ENCODE results near the gene E2F3.

E2F3 gene

DNA sequence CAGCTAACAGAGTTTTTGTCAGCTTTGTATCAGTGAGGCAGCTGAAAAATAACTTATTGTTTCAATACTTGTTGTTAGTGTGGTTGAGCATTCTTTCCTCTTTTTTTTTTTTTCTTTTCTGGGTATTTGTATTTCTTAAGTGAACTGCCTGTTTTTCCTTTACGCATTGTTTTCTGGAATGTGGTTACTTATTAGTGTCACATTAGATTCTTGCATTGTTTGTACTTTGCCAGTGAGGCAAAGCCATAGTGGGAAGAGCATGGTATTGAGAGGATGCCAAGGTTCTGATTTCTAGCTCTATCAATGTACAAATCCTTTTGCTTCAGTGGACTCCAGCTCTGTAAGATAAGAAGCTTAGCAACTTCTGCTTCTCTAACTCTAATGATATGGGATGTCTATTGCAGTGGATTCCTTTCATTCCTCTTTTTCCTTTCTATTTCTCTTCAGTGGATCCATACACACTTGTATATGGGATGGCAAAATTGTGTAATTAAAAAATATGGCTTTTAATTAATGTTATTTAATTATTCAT lies 136.5 kb downstream of the E2F3 start:
- no peak for DNase-seq

DNA sequence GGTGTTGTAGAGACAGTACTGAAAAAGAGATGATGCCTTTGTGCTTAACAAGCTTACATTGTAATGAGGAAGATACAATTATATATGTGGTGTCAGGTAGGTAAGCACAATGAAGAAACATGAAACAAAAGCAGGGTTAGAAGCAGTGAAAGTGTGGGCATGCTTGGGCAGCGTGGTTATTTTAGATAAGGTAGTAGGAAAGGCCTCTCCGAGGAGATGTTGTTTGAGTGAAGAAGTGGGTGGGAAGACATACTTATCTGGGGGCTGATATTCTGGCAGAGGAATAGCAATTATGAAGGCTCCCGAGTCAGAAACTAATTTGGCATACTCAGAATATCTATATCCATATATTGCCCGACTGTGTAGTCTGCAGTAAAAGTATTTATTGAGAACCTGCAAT lies 137.2 kb downstream of the E2F3 start:
- DNase-seq = no peak

DNA sequence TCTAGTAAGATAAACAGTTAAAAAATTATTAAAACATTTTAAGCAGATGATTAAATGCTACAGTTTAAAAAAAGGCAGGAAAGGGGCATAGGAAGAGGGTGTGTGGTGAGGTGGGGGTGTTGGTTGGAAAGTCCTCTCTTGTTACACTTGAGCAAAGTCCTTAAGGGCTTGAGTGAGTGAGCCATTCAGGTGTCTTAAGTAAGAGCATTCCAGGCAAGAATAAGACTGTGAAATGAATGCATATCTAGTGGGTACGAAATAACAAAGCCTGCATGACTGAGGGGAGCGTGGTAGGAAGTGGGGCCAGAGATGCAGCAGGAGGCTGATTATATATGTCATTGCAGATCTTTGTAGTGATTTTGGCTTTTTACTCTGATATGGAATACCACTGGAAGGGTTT lies 137.7 kb downstream of the E2F3 start:
- no peak for DNase-seq

DNA sequence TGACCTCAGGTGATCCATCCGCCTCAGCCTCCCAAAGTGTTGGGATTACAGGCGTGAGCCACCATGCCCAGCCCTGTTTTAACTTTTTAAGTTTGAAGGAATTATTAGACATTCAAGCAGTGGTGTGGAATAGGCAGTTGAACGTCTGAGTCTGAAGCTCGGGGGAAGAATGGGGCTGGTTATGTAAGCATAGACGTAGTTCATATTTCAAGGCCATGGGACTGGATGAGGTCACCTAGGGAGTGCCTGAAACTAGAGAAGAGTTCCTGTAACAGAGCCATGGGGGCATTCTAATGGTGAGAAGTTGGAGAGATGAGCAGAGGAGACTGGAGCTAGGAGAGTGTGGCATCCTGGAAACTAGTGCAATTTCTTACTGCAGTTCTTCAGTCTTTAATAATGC lies 139.0 kb downstream of the E2F3 start:
- no peak for DNase-seq

DNA sequence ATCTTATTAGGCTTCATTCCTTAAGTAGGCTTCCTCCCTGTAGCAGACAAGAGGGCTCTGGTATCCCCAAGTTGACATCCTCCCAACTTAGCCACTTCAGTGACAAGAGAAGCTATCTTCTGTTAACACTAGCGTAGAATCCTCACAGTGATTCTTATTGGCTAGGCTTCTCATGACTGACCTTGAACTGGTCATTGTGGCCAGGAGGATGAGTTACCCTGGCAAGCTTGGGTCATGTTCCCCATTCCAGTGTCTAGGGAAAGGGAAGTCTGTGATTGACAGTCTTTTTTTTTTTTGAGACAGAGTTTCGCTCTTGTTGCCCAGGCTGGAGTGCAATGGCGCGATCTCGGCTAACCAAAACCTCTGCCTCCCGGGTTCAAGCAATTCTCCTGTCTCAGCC lies 139.7 kb downstream of the E2F3 start:
- no peak for DNase-seq

DNA sequence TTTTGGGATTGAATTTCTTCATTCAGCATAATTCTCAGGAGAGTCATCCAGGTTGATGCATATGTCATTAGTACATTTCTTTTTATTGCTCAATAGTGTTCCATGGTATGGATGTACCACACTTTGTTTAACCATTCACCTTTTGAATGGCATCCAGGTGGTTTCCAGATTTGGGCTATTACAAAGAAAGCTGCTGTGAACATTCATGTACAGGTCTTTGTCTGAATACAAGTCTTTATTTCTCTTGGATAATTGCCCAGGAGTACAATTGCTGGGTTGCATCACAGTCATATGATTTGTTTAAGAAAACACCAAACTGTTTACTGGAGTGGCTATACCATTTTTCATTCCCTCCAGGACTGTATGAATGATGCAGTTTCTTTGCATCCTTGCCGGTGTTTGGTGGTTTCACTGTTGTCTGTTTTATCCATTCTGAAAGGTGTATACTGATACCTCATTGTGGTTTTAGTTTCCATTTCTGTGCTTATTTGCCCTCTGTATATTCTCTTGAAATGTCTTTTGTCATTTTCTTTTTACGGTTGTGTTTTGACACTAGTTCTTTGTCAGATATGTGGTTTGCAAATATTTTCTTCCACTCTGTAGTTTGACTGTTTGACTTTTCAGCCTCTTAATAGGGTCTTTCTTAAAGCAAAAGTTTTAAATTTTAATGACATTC lies 141.4 kb downstream of the E2F3 start:
- no peak for DNase-seq
